ENCODE data around the gene ZNF708.
"Not testable (repeated sequence)": the region's sequence is repeated elsewhere in the genome, so short reads cannot be mapped to it uniquely, and the experiment has no call there.

ZNF708 gene

DNA sequence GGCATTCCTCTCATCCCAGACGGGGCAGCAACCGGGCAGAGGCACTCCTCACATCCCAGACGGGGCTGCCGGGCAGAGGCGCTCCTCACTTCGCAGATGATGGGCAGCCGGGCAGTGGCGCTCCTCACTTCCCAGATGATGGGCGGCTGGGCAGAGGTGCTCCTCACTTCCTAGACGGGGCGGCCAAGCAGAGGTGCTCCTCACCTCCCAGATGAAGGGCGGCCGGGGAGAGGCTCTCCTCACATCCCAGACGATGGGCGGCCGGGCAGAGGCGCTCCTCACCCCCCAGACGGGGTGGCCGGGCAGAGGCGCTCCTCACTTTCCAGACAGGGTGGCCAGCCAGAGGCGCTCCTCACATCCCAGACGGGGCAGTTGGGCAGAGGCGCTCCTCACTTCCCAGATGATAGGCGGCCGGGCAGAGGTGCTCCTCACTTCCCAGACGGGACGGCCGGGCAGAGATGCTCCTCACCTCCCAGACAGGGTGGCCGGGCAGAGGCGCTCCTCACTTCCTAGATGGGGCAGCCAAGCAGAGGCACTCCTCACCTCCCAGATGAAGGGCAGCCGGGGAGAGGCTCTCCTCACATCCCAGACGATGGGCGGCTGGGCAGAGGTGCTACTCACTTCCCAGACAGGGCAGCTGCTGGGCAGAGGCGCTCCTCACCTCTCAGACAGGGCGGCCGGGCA is 68.9 kb downstream of the ZNF708 start:
- no peak for DNase-seq (ENCODE audit: low spot score)

DNA sequence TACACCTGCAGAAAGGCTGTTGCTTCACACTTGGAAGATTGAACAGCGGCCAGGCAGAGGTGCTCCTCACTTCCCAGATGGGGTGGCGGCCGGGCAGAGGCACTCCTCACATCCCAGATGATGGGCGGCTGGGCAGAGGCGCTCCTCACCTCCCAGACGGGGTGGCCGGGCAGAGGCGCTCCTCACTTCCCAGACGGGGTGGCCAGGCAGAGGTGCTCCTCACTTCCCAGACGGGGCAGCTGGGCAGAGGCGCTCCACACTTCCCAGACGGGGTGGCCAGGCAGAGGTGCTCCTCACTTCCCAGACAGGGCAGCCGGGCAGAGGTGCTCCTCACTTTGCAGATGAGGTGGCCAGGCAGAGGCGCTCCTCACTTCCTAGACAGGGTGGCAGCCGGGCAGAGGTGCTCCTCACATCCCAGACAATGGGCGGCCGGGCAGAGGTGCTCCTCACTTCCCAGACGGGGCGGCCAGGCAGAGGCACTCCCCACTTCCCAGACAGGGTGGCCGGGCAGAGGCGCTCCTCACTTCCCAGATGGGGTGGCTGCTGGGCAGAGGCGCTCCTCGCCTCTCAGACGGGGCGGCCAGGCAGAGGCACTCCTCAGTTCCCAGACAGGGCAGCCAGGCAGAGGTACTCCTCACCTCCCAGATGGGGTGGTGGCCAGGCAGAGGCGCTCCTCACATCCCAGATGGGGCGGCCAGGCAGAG is 69.6 kb downstream of the ZNF708 start:
- not testable (repeated sequence) for DNase-seq (ENCODE audit: low spot score)

DNA sequence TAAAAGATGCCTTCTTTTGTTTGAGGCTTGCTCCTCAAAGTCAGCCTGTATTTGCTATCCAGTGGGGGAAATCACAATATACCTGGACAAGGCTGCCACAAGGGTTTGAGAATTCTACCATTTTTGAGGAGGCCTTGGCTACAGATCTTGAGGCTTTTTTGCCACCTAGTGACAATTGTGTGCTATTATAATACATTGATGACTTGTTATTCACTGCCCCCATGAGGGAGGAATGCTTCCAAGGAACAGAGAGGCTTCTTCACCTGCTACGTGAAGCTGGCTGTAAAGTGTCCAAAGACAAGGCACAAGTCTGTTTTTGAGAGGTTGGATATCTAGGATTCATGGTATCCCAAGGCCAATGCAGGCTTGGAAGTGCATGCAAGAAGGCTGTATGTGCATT is 72.5 kb downstream of the ZNF708 start:
- no peak for DNase-seq (ENCODE audit: low spot score)

All from germinal center (tissue), 1 donor.